Stomach (tissue), 4 donors: Measurements from ENCODE around the gene MRPL12.

Source experiments
- CTCF ChIP-seq, 7 experiments: fragments of 450-650 bp in 4 of 7; fragments of 200-600 bp in 3 of 7; sonication (generic) in 3 of 7; IDR thresholded peaks; one replicate each; pipeline ENCODE4 v1.5.1; 2016 to 2019; ENCODE audit warnings: antibody characterized with exemption in 7 of 7, control low read depth in 2 of 7, mild to moderate bottlenecking in 1 of 7
- EP300 ChIP-seq: sonication (generic); formaldehyde crosslinking; IDR thresholded peaks from one replicate; pipeline ENCODE4 v1.6.1; 2017; ENCODE audit warnings: antibody characterized with exemption
- POLR2A ChIP-seq, 4 donors: fragments of 450-650 bp; IDR thresholded peaks; one replicate each; pipeline ENCODE4 v1.6.1; 2016; ENCODE audit warnings: antibody characterized with exemption in 4 of 4, control low read depth in 2 of 4, mild to moderate bottlenecking in 1 of 4, moderate library complexity in 1 of 4
- POLR2AphosphoS5 ChIP-seq, 3 donors: sonication (generic); formaldehyde crosslinking; IDR thresholded peaks; one replicate each; pipeline ENCODE4 v1.6.1; 2016; ENCODE audit warnings: antibody characterized with exemption in 3 of 3

DNA sequence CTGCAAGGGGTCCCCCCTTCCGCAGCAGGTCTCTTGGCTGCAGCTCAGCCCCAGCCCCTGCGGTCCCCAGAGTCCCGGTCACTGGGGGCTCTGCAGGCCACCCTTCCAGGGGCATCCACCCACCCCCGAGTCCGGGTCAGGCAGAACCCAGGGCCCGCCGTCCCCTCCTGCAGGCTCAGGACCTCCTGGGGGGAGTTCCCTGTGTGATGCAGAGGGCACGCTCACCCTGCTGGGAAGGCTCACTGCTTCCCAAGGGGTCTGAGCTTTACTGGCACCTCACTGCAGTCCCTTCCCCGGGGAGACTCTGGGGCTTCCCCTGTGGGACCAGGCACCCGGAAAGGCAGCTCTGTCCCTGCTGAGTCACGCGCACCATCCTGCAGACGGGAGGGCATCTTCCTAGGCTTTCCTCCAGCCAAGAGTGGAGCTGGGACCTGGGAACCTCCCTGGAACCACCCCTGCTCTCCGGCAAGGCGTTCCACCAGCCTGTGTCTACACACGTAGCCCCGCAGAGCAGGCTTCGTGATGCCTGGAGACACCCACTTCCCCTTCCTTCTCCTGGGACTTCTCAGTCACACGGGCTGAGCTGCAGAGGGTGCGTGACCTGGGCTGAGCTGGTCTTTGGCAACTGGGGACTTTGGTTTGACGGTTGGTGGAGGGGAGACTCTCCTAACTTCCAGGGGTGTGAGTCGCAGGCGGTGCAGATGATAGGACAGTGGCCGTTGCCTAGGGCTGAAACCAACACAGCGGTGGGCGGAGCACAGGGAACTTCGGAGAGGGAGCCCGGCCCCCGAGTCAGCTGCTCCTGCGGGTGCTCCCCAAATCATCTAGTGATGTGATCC lies 32.3 kb downstream of the MRPL12 start:
- TF ChIP-seq CTCF (IDR thresholded peaks at IDR 0.05): no peak
- TF ChIP-seq POLR2AphosphoS5 (IDR thresholded peaks at IDR 0.05): peak in 2 of 3 donors; percentile 41 to 42
- TF ChIP-seq EP300: no peak
- TF ChIP-seq POLR2A (IDR thresholded peaks at IDR 0.05): no peak
